Liver (tissue), 9 donors: Measurements from ENCODE around the gene CYBA. TPM values are rescaled to one million over a fixed set of nuclear protein-coding genes. Genes with fewer than 3 reads are reported as not detected.

Experiments used
- DNase-seq: peaks from one replicate; pipeline ENCODE4 v3.0.0-alpha.2; 2017; ENCODE audit warnings: low spot score
- H3K27ac ChIP-seq, 2 donors: one replicate each; pipeline ENCODE4 v1.7.0; 2013; ENCODE audit warnings: inconsistent platforms in 2 of 2, low read length in 2 of 2, control low read depth in 1 of 2, low read depth in 1 of 2, mild to moderate bottlenecking in 1 of 2
- H3K27me3 ChIP-seq, 4 donors: one replicate each; pipeline versions ENCODE4 v1.6.1 to v1.7.0; 2013; ENCODE audit warnings: low read length in 3 of 4, inconsistent platforms in 1 of 4, mild to moderate bottlenecking in 1 of 4, moderate library complexity in 1 of 4; ENCODE audit not compliant: control insufficient read depth in 4 of 4, insufficient read depth in 4 of 4
- H3K36me3 ChIP-seq, 4 donors: one replicate each; pipeline versions ENCODE4 v1.6.1 to v1.7.0; 2013; ENCODE audit warnings: low read length in 3 of 4, mild to moderate bottlenecking in 3 of 4, low read depth in 1 of 4, moderate library complexity in 1 of 4; ENCODE audit not compliant: control insufficient read depth in 4 of 4, insufficient read depth in 3 of 4
- H3K4me1 ChIP-seq, 4 donors: one replicate each; pipeline versions ENCODE4 v1.6.1 to v1.7.0; 2013; ENCODE audit warnings: low read length in 3 of 4, mild to moderate bottlenecking in 3 of 4, moderate library complexity in 1 of 4; ENCODE audit not compliant: control insufficient read depth in 4 of 4, insufficient read depth in 4 of 4
- H3K4me3 ChIP-seq, 3 donors: one replicate each; pipeline versions ENCODE4 v1.6.1 to v1.7.0; 2013; ENCODE audit warnings: low read length in 3 of 3, control low read depth in 1 of 3, low read depth in 1 of 3, mild to moderate bottlenecking in 1 of 3
- H3K9ac ChIP-seq, 2 donors: one replicate each; pipeline ENCODE4 v1.7.0; 2013; ENCODE audit warnings: low read length in 2 of 2, mild to moderate bottlenecking in 2 of 2, moderate library complexity in 2 of 2, control low read depth in 1 of 2, low read depth in 1 of 2
- H3K9me3 ChIP-seq, 4 donors: one replicate each; pipeline versions ENCODE4 v1.6.1 to v1.7.0; 2013; ENCODE audit warnings: low read length in 3 of 4; ENCODE audit not compliant: control insufficient read depth in 4 of 4
- CTCF ChIP-seq: fragments of 150-350 bp; IDR thresholded peaks from 2 replicates; pipeline ENCODE4 v1.5.1; 2017; ENCODE audit warnings: improper control_type of control experiment, low read depth, low read length; ENCODE audit not compliant: missing input control
- EGR1 ChIP-seq, 2 donors: IDR thresholded peaks; 2 replicates each; pipeline ENCODE4 v1.6.1; 2016 to 2018; ENCODE audit warnings: antibody characterized with exemption in 2 of 2, low read depth in 2 of 2
- FOXA1 ChIP-seq: IDR thresholded peaks from 2 replicates; pipeline ENCODE4 v1.6.1; 2016; ENCODE audit warnings: antibody characterized with exemption
- FOXA2 ChIP-seq: IDR thresholded peaks from 2 replicates; pipeline ENCODE4 v1.6.1; 2016; ENCODE audit warnings: antibody characterized with exemption
- HNF4A ChIP-seq, 2 donors: conservative IDR thresholded peaks; 2 replicates each; pipeline ENCODE4 v1.6.1; 2016; ENCODE audit warnings: antibody characterized with exemption in 2 of 2, mild to moderate bottlenecking in 2 of 2
- HNF4G ChIP-seq: IDR thresholded peaks from 2 replicates; pipeline ENCODE4 v1.6.1; 2016; ENCODE audit warnings: antibody characterized with exemption
- MAX ChIP-seq: IDR thresholded peaks from 2 replicates; pipeline ENCODE4 v1.6.1; 2016; ENCODE audit warnings: antibody characterized with exemption
- NR2F2 ChIP-seq: IDR thresholded peaks from 2 replicates; pipeline ENCODE4 v1.6.1; 2016; ENCODE audit warnings: antibody characterized with exemption
- RAD21 ChIP-seq, 2 donors: IDR thresholded peaks; 2 replicates each; pipeline ENCODE4 v1.6.1; 2016; ENCODE audit warnings: antibody characterized with exemption in 2 of 2, mild to moderate bottlenecking in 2 of 2
- REST ChIP-seq: IDR thresholded peaks from 2 replicates; pipeline ENCODE4 v1.6.1; 2016; ENCODE audit warnings: antibody characterized with exemption, mild to moderate bottlenecking
- RXRA ChIP-seq, 2 donors: IDR thresholded peaks; 2 replicates each; pipeline ENCODE4 v1.6.1; 2017 to 2018; ENCODE audit warnings: antibody characterized with exemption in 2 of 2, mild to moderate bottlenecking in 1 of 2
- TAF1 ChIP-seq: conservative IDR thresholded peaks from 2 replicates; pipeline ENCODE4 v1.6.1; 2016; ENCODE audit warnings: antibody characterized with exemption, mild to moderate bottlenecking
- YY1 ChIP-seq: IDR thresholded peaks from 2 replicates; pipeline ENCODE4 v1.6.1; 2016; ENCODE audit warnings: antibody characterized with exemption, mild to moderate bottlenecking
- WGBS: extraction: QIAGEN DNeasy Blood & Tissue Kit; methylation state at CpG from one replicate; pipeline ENCODE4 v1.1.7; 2013; 5-methylcytosine and 5-hydroxymethylcytosine counted together
- polyA plus RNA-seq, 2 donors: library from polyadenylated mRNA; stranded (reverse) in 1 of 2; unstranded in 1 of 2; fragments of 200-250 nt in 1 of 2; fragments of >200 nt in 1 of 2; fragmentation: Nextera tagmentation in 1 of 2; extraction: Ambion mirVana in 1 of 2; gene quantifications; one replicate each; pipeline versions ENCODE4 v1.2.1 to v1.2.3, GENCODE V29; 2013 to 2015
- total RNA-seq, 2 donors: library from RNA; depleted of rRNA; stranded (reverse); fragments of >200 nt; gene quantifications; one replicate each; pipeline ENCODE4 v1.2.3, GENCODE V29; 2014
- TF ChIP-seq, protein P1 (sequence below): IDR thresholded peaks from 2 replicates; pipeline ENCODE4 v1.6.1; 2016; ENCODE audit warnings: antibody characterized with exemption
- donor health status: healthy.
- donor health status: healthy.
- donor health status: healthy.
- donor health status: healthy.
- donor health status: healthy.

Gene CYBA
- total and polyA plus RNA-seq, 4 donors: 39.0 to 217 (median 52.6) TPM

GRCh38 chr16:88626646-88627045 is 24.2 kb downstream of the CYBA start:
- no peak for TF ChIP-seq EGR1 (IDR thresholded peaks at IDR 0.05; ENCODE audit: low read depth in 2 of 2)
- DNase-seq: no peak
- H3K9me3 ChIP-seq: no peaks in the 10 kb centered on the region
- peaks cover 0 to 10% (median 4%) of the 10 kb centered on the region in 4 donors for H3K4me1 ChIP-seq
- H3K9ac ChIP-seq: no peak overlapping the region
- H3K4me3 ChIP-seq: no peak overlapping the region
- H3K27me3 ChIP-seq: no peaks in the 10 kb centered on the region
- peaks cover 19 to 75% (median 29%) of the 10 kb centered on the region in 4 donors for H3K36me3 ChIP-seq
- no peak overlapping the region for H3K27ac ChIP-seq
- 96% methylated on average over 9 of the region's 9 CpGs for WGBS

DNA sequence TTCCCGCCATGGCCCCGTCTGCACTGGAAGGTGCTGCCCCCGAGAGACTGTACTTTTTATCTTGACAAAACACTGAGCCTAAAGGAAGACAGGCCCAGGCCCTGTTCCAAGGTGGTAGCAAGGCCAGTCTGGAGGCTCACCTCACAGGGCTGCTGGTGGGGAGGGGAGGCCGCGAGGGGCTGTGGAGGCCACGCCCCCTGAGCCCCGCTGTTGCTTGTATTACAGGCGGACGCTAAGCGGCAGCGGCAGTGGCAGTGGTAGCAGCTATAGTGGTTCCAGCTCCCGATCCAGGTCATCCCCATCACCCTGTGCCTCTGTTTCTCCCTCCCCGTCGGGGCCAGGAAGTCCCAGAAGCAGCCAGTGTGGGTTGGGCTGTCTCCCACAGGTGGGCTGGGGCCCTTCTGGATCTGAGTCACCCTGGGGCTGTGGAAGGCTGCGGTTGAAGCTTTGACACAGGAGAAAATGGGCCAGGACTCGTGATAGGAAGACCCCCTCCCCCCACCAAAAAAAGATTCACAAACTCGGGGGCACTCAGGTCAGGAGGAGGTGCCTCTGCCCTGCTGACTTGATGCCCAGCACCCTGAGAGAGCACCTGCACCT is 25.8 kb downstream of the CYBA start:
- DNase-seq: no peak
- Histone ChIP-seq H3K9me3 (no peaks in the 10 kb centered on the region), H3K27ac (no peak overlapping the region), H3K9ac (no peak overlapping the region), H3K4me1 (peaks cover 0 to 10% (median 4%) of the 10 kb centered on the region in 4 donors), H3K4me3 (no peak overlapping the region), H3K27me3 (no peaks in the 10 kb centered on the region), H3K36me3 (peaks cover 14 to 64% (median 21%) of the 10 kb centered on the region in 4 donors)
- TF ChIP-seq EGR1 (IDR thresholded peaks at IDR 0.05; ENCODE audit: low read depth in 2 of 2): no peak
- TF ChIP-seq MAX: no peak
- no peak for TF ChIP-seq CTCF
- no peak for TF ChIP-seq HNF4A (conservative IDR thresholded peaks at IDR 0.05)
- no peak for TF ChIP-seq TAF1
- TF ChIP-seq, protein P1, sequence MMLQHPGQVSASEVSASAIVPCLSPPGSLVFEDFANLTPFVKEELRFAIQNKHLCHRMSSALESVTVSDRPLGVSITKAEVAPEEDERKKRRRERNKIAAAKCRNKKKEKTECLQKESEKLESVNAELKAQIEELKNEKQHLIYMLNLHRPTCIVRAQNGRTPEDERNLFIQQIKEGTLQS: no peak
- 90% methylated on average over 17 of the region's 17 CpGs for WGBS

DNA sequence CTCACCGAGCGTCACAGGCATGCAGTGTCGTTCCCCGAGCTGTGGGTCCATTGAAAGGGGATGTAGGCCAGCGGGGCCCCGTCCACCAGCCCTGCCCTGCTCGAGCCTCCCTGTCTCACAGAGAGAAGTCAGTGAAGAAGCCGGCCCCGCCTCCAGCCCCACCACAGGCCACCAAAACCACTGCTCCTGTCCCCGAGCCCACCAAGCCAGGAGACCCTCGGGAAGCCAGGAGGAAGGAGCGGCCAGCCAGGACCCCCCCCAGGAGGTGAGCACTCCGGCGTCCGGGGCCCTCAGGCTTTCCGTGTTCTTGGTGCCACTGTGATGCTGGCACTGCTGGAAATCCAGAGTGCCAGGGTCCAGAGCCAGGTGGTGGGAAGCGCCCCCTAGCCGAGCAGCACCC is 26.4 kb downstream of the CYBA start:
- peaks cover 9 to 58% (median 19%) of the 10 kb centered on the region in 4 donors for H3K36me3 ChIP-seq
- 97% methylated on average over 18 of the region's 18 CpGs for whole genome bisulfite sequencing
- DNase-seq: no peak

More for the DNA sequence above, 26.4 kb downstream of the CYBA start:
- Histone ChIP-seq H3K9me3 (no peaks in the 10 kb centered on the region), H3K9ac (no peak overlapping the region), H3K27ac (no peak overlapping the region), H3K4me3 (no peak overlapping the region), H3K27me3 (no peaks in the 10 kb centered on the region), H3K4me1 (peaks cover 2 to 13% (median 4%) of the 10 kb centered on the region in 4 donors)
- TF ChIP-seq MAX (no peak), NR2F2 (no peak), TAF1 (no peak), RAD21 (IDR thresholded peaks at IDR 0.05) (no peak), FOXA2 (no peak), YY1 (no peak), EGR1 (IDR thresholded peaks at IDR 0.05; ENCODE audit: low read depth in 2 of 2) (no peak), FOXA1 (no peak), REST (no peak), RXRA (IDR thresholded peaks at IDR 0.05) (no peak), HNF4A (conservative IDR thresholded peaks at IDR 0.05) (no peak), HNF4G (no peak)
- TF ChIP-seq, protein P1: no peak
